T-helper 9 cell (primary cell): ENCODE data around the gene LTBP4.

Experiments used
- DNase-seq: peaks from one replicate; pipeline ENCODE4 v3.0.0-alpha.2; 2020

LTBP4 gene

GRCh38 chr19:40666803-40667438, 65.8 kb downstream of the LTBP4 start:
- DNase-seq = no peak

GRCh38 chr19:40667602-40668001, 66.4 kb downstream of the LTBP4 start:
- DNase-seq = no peak

GRCh38 chr19:40668991-40669614, 67.9 kb downstream of the LTBP4 start:
- no peak for DNase-seq

GRCh38 chr19:40671404-40671803, 70.2 kb downstream of the LTBP4 start:
- DNase-seq = no peak

GRCh38 chr19:40672038-40672437, 70.9 kb downstream of the LTBP4 start:
- no peak for DNase-seq

GRCh38 chr19:40672573-40673299, 71.6 kb downstream of the LTBP4 start:
- DNase-seq = no peak

GRCh38 chr19:40673397-40673796, 72.2 kb downstream of the LTBP4 start:
- no peak for DNase-seq

GRCh38 chr19:40674291-40674690, 73.1 kb downstream of the LTBP4 start:
- DNase-seq = no peak

- no peak for DNase-seq
Measured at GRCh38 chr19:40677156-40677555, 76.0 kb downstream of the LTBP4 start.
